Liver (tissue), 9 donors: ENCODE measurements around the gene FBXW7. TPM values are rescaled to one million over a fixed set of nuclear protein-coding genes. Genes with fewer than 3 reads are reported as not detected.

Experiments used
- DNase-seq: peaks from one replicate; pipeline ENCODE4 v3.0.0-alpha.2; 2017; ENCODE audit warnings: low spot score
- H3K27ac ChIP-seq, 2 donors: one replicate each; pipeline ENCODE4 v1.7.0; 2013; ENCODE audit warnings: inconsistent platforms in 2 of 2, low read length in 2 of 2, control low read depth in 1 of 2, low read depth in 1 of 2, mild to moderate bottlenecking in 1 of 2
- H3K27me3 ChIP-seq, 4 donors: one replicate each; pipeline versions ENCODE4 v1.6.1 to v1.7.0; 2013; ENCODE audit warnings: low read length in 3 of 4, inconsistent platforms in 1 of 4, mild to moderate bottlenecking in 1 of 4, moderate library complexity in 1 of 4; ENCODE audit not compliant: control insufficient read depth in 4 of 4, insufficient read depth in 4 of 4
- H3K36me3 ChIP-seq, 4 donors: one replicate each; pipeline versions ENCODE4 v1.6.1 to v1.7.0; 2013; ENCODE audit warnings: low read length in 3 of 4, mild to moderate bottlenecking in 3 of 4, low read depth in 1 of 4, moderate library complexity in 1 of 4; ENCODE audit not compliant: control insufficient read depth in 4 of 4, insufficient read depth in 3 of 4
- H3K4me1 ChIP-seq, 4 donors: one replicate each; pipeline versions ENCODE4 v1.6.1 to v1.7.0; 2013; ENCODE audit warnings: low read length in 3 of 4, mild to moderate bottlenecking in 3 of 4, moderate library complexity in 1 of 4; ENCODE audit not compliant: control insufficient read depth in 4 of 4, insufficient read depth in 4 of 4
- H3K4me3 ChIP-seq, 3 donors: one replicate each; pipeline versions ENCODE4 v1.6.1 to v1.7.0; 2013; ENCODE audit warnings: low read length in 3 of 3, control low read depth in 1 of 3, low read depth in 1 of 3, mild to moderate bottlenecking in 1 of 3
- H3K9ac ChIP-seq, 2 donors: one replicate each; pipeline ENCODE4 v1.7.0; 2013; ENCODE audit warnings: low read length in 2 of 2, mild to moderate bottlenecking in 2 of 2, moderate library complexity in 2 of 2, control low read depth in 1 of 2, low read depth in 1 of 2
- H3K9me3 ChIP-seq, 4 donors: one replicate each; pipeline versions ENCODE4 v1.6.1 to v1.7.0; 2013; ENCODE audit warnings: low read length in 3 of 4; ENCODE audit not compliant: control insufficient read depth in 4 of 4
- ATF3 ChIP-seq: IDR thresholded peaks from 2 replicates; pipeline ENCODE4 v1.6.1; 2016; ENCODE audit warnings: antibody characterized with exemption
- EGR1 ChIP-seq, 2 donors: IDR thresholded peaks; 2 replicates each; pipeline ENCODE4 v1.6.1; 2016 to 2018; ENCODE audit warnings: antibody characterized with exemption in 2 of 2, low read depth in 2 of 2
- FOXA2 ChIP-seq: IDR thresholded peaks from 2 replicates; pipeline ENCODE4 v1.6.1; 2016; ENCODE audit warnings: antibody characterized with exemption
- HNF4A ChIP-seq, 2 donors: conservative IDR thresholded peaks; 2 replicates each; pipeline ENCODE4 v1.6.1; 2016; ENCODE audit warnings: antibody characterized with exemption in 2 of 2, mild to moderate bottlenecking in 2 of 2
- NR2F2 ChIP-seq: IDR thresholded peaks from 2 replicates; pipeline ENCODE4 v1.6.1; 2016; ENCODE audit warnings: antibody characterized with exemption
- RXRA ChIP-seq, 2 donors: IDR thresholded peaks; 2 replicates each; pipeline ENCODE4 v1.6.1; 2017 to 2018; ENCODE audit warnings: antibody characterized with exemption in 2 of 2, mild to moderate bottlenecking in 1 of 2
- SP1 ChIP-seq: IDR thresholded peaks from 2 replicates; pipeline ENCODE4 v1.6.1; 2018; ENCODE audit warnings: antibody characterized with exemption, mild to moderate bottlenecking
- TAF1 ChIP-seq: conservative IDR thresholded peaks from 2 replicates; pipeline ENCODE4 v1.6.1; 2016; ENCODE audit warnings: antibody characterized with exemption, mild to moderate bottlenecking
- YY1 ChIP-seq: IDR thresholded peaks from 2 replicates; pipeline ENCODE4 v1.6.1; 2016; ENCODE audit warnings: antibody characterized with exemption, mild to moderate bottlenecking
- ZBTB33 ChIP-seq: IDR thresholded peaks from 2 replicates; pipeline ENCODE4 v1.6.1; 2016; ENCODE audit warnings: antibody characterized with exemption
- WGBS: extraction: QIAGEN DNeasy Blood & Tissue Kit; methylation state at CpG from one replicate; pipeline ENCODE4 v1.1.7; 2013; 5-methylcytosine and 5-hydroxymethylcytosine counted together
- polyA plus RNA-seq, 2 donors: library from polyadenylated mRNA; stranded (reverse) in 1 of 2; unstranded in 1 of 2; fragments of 200-250 nt in 1 of 2; fragments of >200 nt in 1 of 2; fragmentation: Nextera tagmentation in 1 of 2; extraction: Ambion mirVana in 1 of 2; gene quantifications; one replicate each; pipeline versions ENCODE4 v1.2.1 to v1.2.3, GENCODE V29; 2013 to 2015
- total RNA-seq, 2 donors: library from RNA; depleted of rRNA; stranded (reverse); fragments of >200 nt; gene quantifications; one replicate each; pipeline ENCODE4 v1.2.3, GENCODE V29; 2014
- TF ChIP-seq, protein P1 (sequence below): IDR thresholded peaks from 2 replicates; pipeline ENCODE4 v1.6.1; 2016; ENCODE audit warnings: antibody characterized with exemption, mild to moderate bottlenecking
- TF ChIP-seq, protein P2 (sequence below): IDR thresholded peaks from 2 replicates; pipeline ENCODE4 v1.6.1; 2016; ENCODE audit warnings: antibody characterized with exemption
- TF ChIP-seq, protein P3 (sequence below): fragments of 150-350 bp; IDR thresholded peaks from 2 replicates; pipeline ENCODE4 v1.5.1; 2017; ENCODE audit warnings: improper control_type of control experiment, low read depth, low read length; ENCODE audit not compliant: missing input control
- donor health status: healthy.
- donor health status: healthy.
- donor health status: healthy.
- donor health status: healthy.
- donor health status: healthy.

Gene FBXW7
- total and polyA plus RNA-seq, 4 donors, result 4.0 to 56.9 (median 16.1) TPM

DNA sequence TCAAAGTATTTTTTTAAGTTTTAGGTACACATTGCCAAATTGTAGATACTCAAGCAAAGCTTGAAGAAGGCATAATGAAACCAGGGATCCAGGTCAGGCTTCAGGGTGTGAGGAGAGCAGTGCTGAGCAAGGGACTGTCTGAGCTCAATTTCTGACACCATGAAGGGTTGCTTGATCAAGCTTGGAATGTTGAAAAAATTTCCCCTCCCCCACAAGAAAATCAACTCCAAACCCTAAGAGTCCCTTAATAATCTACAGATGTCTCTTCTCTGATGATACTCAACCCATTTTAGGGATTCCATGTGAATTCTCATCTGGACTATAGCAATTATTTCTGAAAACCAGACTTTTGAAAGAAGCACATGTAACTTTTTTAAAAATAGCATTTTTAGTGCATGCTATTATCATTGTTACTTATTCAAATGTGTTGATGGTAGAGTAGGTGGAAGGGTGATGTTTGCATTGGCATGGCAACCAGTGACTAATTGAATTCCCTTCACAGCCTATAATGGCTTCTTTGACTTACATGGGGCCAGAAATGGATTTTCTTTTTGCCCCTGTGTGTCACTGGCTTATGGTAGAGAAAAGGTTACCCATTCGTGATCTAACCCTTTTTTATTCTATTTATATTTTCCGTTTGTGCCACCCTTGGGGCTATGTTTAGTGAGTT lies 252.0 kb downstream of the FBXW7 start (continued):
- TF ChIP-seq ATF3, result no peak
- TF ChIP-seq ZBTB33, result no peak
- TF ChIP-seq TAF1, result no peak

GRCh38 chr4:152281822-152282221 lies 254.1 kb downstream of the FBXW7 start:
- H3K27me3 ChIP-seq, result no peaks in the 10 kb centered on the region
- no peaks in the 10 kb centered on the region for H3K9me3 ChIP-seq
- no peak overlapping the region for H3K9ac ChIP-seq
- no peak for DNase-seq
- TF ChIP-seq HNF4A (conservative IDR thresholded peaks at IDR 0.05), result no peak
- TF ChIP-seq SP1, result no peak
- TF ChIP-seq YY1, result no peak
- TF ChIP-seq, protein P1, sequence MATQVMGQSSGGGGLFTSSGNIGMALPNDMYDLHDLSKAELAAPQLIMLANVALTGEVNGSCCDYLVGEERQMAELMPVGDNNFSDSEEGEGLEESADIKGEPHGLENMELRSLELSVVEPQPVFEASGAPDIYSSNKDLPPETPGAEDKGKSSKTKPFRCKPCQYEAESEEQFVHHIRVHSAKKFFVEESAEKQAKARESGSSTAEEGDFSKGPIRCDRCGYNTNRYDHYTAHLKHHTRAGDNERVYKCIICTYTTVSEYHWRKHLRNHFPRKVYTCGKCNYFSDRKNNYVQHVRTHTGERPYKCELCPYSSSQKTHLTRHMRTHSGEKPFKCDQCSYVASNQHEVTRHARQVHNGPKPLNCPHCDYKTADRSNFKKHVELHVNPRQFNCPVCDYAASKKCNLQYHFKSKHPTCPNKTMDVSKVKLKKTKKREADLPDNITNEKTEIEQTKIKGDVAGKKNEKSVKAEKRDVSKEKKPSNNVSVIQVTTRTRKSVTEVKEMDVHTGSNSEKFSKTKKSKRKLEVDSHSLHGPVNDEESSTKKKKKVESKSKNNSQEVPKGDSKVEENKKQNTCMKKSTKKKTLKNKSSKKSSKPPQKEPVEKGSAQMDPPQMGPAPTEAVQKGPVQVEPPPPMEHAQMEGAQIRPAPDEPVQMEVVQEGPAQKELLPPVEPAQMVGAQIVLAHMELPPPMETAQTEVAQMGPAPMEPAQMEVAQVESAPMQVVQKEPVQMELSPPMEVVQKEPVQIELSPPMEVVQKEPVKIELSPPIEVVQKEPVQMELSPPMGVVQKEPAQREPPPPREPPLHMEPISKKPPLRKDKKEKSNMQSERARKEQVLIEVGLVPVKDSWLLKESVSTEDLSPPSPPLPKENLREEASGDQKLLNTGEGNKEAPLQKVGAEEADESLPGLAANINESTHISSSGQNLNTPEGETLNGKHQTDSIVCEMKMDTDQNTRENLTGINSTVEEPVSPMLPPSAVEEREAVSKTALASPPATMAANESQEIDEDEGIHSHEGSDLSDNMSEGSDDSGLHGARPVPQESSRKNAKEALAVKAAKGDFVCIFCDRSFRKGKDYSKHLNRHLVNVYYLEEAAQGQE, result no peak
- TF ChIP-seq FOXA2, result no peak
- no peak for TF ChIP-seq NR2F2
- TF ChIP-seq, protein P2, sequence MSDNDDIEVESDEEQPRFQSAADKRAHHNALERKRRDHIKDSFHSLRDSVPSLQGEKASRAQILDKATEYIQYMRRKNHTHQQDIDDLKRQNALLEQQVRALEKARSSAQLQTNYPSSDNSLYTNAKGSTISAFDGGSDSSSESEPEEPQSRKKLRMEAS, result no peak
- no peak for TF ChIP-seq EGR1 (IDR thresholded peaks at IDR 0.05; ENCODE audit: low read depth in 2 of 2)
- no peak for TF ChIP-seq RXRA (IDR thresholded peaks at IDR 0.05)
- TF ChIP-seq, protein P3, sequence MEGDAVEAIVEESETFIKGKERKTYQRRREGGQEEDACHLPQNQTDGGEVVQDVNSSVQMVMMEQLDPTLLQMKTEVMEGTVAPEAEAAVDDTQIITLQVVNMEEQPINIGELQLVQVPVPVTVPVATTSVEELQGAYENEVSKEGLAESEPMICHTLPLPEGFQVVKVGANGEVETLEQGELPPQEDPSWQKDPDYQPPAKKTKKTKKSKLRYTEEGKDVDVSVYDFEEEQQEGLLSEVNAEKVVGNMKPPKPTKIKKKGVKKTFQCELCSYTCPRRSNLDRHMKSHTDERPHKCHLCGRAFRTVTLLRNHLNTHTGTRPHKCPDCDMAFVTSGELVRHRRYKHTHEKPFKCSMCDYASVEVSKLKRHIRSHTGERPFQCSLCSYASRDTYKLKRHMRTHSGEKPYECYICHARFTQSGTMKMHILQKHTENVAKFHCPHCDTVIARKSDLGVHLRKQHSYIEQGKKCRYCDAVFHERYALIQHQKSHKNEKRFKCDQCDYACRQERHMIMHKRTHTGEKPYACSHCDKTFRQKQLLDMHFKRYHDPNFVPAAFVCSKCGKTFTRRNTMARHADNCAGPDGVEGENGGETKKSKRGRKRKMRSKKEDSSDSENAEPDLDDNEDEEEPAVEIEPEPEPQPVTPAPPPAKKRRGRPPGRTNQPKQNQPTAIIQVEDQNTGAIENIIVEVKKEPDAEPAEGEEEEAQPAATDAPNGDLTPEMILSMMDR, result no peak
- no peaks in the 10 kb centered on the region for H3K4me1 ChIP-seq
- no peaks in the 10 kb centered on the region for H3K36me3 ChIP-seq
- 79% methylated on average over 6 of the region's 6 CpGs for WGBS
- H3K4me3 ChIP-seq, result no peak overlapping the region
- no peak overlapping the region for H3K27ac ChIP-seq
